ENCODE measurements around the gene SPOCK1. TPM values are rescaled to one million over a fixed set of nuclear protein-coding genes. Genes with fewer than 3 reads are reported as not detected.
A peak's percentile ranks its signal among the peaks of the same experiment; 100 is the strongest.

Gene SPOCK1
- total and polyA plus RNA-seq, 7 experiments from 2014 or later = 2.8 TPM; not detected in 6

GRCh38 chr5:137497396-137498290 lies 1.5 kb downstream of the SPOCK1 start:
- H3K4me1 Mint-ChIP-seq = no peaks in the 10 kb centered on the region

GRCh38 chr5:137496919-137497318 lies 2.2 kb downstream of the SPOCK1 start:
- no peaks in the 10 kb centered on the region for H3K36me3 Mint-ChIP-seq
- POLR2A ChIA-PET = no interaction called here
- ATAC-seq (no peak), DNase-seq (no peak)
- H3K27ac ChIP-seq (ENCODE audit: low read depth, low read length) = no peak overlapping the region
- peaks cover 20 to 37% (median 31%) of the 10 kb centered on the region in 5 donors for H3K27me3 Mint-ChIP-seq
- H3K27me3 ChIP-seq (ENCODE audit: control insufficient read depth in 2 of 2, insufficient read depth in 2 of 2, low read length in 2 of 2) = no peaks in the 10 kb centered on the region
- no peaks in the 10 kb centered on the region for H3K36me3 ChIP-seq (ENCODE audit: control insufficient read depth in 2 of 3, insufficient read depth in 3 of 3, low read length in 3 of 3)
- no peaks in the 10 kb centered on the region for H3K9me3 ChIP-seq (ENCODE audit: control insufficient read depth in 2 of 3, low read length in 3 of 3)
- CTCF ChIA-PET = no interaction called here
- H3K4me3 ChIP-seq (ENCODE audit: low read length) = no peak overlapping the region
- no peak overlapping the region for H3K27ac Mint-ChIP-seq
- H3K9me3 Mint-ChIP-seq = no peaks in the 10 kb centered on the region
- H3K4me3 Mint-ChIP-seq = peak overlapping the region in 1 of 10 donors; percentile 12
- intact Hi-C loops (cut with micrococcal nuclease) = no loop called here
- no peaks in the 10 kb centered on the region for H3K4me1 ChIP-seq (ENCODE audit: control insufficient read depth in 2 of 2, insufficient read depth in 2 of 2, low read length in 2 of 2)
- no peaks in the 10 kb centered on the region for H3K4me1 Mint-ChIP-seq

More at GRCh38 chr5:137497396-137498290, 1.5 kb downstream of the SPOCK1 start:
- ATAC-seq (no peak), DNase-seq (no peak)
- Histone ChIP-seq H3K27me3 (ENCODE audit: control insufficient read depth in 2 of 2, insufficient read depth in 2 of 2, low read length in 2 of 2) (no peaks in the 10 kb centered on the region), H3K9me3 (ENCODE audit: control insufficient read depth in 2 of 3, low read length in 3 of 3) (no peaks in the 10 kb centered on the region), H3K4me3 (ENCODE audit: low read length) (no peak overlapping the region), H3K36me3 (ENCODE audit: control insufficient read depth in 2 of 3, insufficient read depth in 3 of 3, low read length in 3 of 3) (no peaks in the 10 kb centered on the region), H3K27ac (ENCODE audit: low read depth, low read length) (no peak overlapping the region), H3K4me1 (ENCODE audit: control insufficient read depth in 2 of 2, insufficient read depth in 2 of 2, low read length in 2 of 2) (no peaks in the 10 kb centered on the region)
- H3K27ac Mint-ChIP-seq = no peak overlapping the region
- no peaks in the 10 kb centered on the region for H3K9me3 Mint-ChIP-seq
- peaks cover 20 to 37% (median 31%) of the 10 kb centered on the region in 5 donors for H3K27me3 Mint-ChIP-seq
- peak overlapping the region in 2 of 10 donors; percentile 9 to 43 for H3K4me3 Mint-ChIP-seq
- ChIA-PET CTCF (no interaction called here), POLR2A (no interaction called here)
- intact Hi-C loops (cut with micrococcal nuclease) = no loop called here
- no peaks in the 10 kb centered on the region for H3K36me3 Mint-ChIP-seq

DNA sequence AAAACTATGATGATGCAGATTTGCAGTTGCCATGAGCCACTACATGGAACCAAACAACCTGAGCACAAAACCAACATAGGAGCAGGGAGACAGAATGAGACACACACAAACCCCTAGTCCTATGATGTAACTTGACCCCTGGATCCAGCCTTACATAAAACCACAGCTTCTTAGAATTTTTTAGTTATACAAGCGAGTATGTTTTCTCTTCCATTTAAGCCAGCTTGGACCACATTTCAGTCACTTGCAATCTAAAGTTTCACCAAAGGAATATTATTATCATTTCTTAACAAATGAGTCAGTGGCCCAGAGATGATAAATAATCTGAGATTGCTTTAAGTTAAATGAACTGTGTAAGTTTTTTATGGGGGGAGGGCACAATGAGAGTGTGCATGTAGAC lies 6.8 kb downstream of the SPOCK1 start:
- Histone ChIP-seq H3K27ac (ENCODE audit: low read depth, low read length) (no peak overlapping the region), H3K4me1 (ENCODE audit: control insufficient read depth in 2 of 2, insufficient read depth in 2 of 2, low read length in 2 of 2) (no peaks in the 10 kb centered on the region), H3K27me3 (ENCODE audit: control insufficient read depth in 2 of 2, insufficient read depth in 2 of 2, low read length in 2 of 2) (no peaks in the 10 kb centered on the region), H3K9me3 (ENCODE audit: control insufficient read depth in 2 of 3, low read length in 3 of 3) (no peaks in the 10 kb centered on the region), H3K4me3 (ENCODE audit: low read length) (no peak overlapping the region), H3K36me3 (ENCODE audit: control insufficient read depth in 2 of 3, insufficient read depth in 3 of 3, low read length in 3 of 3) (no peaks in the 10 kb centered on the region)
- H3K4me1 Mint-ChIP-seq = no peaks in the 10 kb centered on the region
- intact Hi-C loops (cut with micrococcal nuclease) = no loop called here
- H3K27me3 Mint-ChIP-seq = peaks cover 13 to 44% (median 23%) of the 10 kb centered on the region in 5 donors
- DNase-seq (no peak), ATAC-seq (no peak)
- H3K36me3 Mint-ChIP-seq = no peaks in the 10 kb centered on the region
- no peak overlapping the region for H3K4me3 Mint-ChIP-seq
- ChIA-PET POLR2A (no interaction called here), CTCF (no interaction called here)
- H3K9me3 Mint-ChIP-seq = no peaks in the 10 kb centered on the region
- H3K27ac Mint-ChIP-seq = no peak overlapping the region

DNA sequence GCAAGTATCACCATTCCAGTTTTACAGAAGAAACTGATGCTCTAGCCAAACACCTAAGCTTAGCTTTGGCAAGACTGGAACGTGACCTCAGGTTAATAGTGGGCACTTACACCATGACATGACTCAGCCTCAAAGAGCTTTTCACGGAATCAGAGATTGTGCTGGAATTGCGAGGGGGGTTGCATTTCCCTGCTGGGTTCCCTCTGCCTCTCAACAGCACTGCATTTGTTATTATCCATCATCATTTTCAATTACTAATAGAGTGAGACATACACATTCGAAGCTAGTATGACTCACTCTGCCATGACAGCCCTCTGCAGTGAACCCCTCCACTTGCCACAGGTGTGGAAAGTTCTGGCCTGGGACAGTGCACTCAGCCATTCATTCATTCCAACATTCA lies 8.0 kb downstream of the SPOCK1 start:
- DNase-seq (no peak), ATAC-seq (no peak)
- H3K9me3 ChIP-seq (ENCODE audit: control insufficient read depth in 2 of 3, low read length in 3 of 3) = no peaks in the 10 kb centered on the region
- ChIA-PET POLR2A (no interaction called here), CTCF (no interaction called here)
- H3K4me3 Mint-ChIP-seq = no peak overlapping the region
- H3K4me3 ChIP-seq (ENCODE audit: low read length) = no peak overlapping the region
- no peaks in the 10 kb centered on the region for H3K36me3 Mint-ChIP-seq
- no peak overlapping the region for H3K27ac Mint-ChIP-seq
- H3K27me3 Mint-ChIP-seq = peaks cover 2 to 35% (median 11%) of the 10 kb centered on the region in 5 donors
- H3K4me1 Mint-ChIP-seq = no peaks in the 10 kb centered on the region
- no peaks in the 10 kb centered on the region for H3K4me1 ChIP-seq (ENCODE audit: control insufficient read depth in 2 of 2, insufficient read depth in 2 of 2, low read length in 2 of 2)
- H3K36me3 ChIP-seq (ENCODE audit: control insufficient read depth in 2 of 3, insufficient read depth in 3 of 3, low read length in 3 of 3) = no peaks in the 10 kb centered on the region
- H3K27me3 ChIP-seq (ENCODE audit: control insufficient read depth in 2 of 2, insufficient read depth in 2 of 2, low read length in 2 of 2) = no peaks in the 10 kb centered on the region
- H3K27ac ChIP-seq (ENCODE audit: low read depth, low read length) = no peak overlapping the region
- intact Hi-C loops (cut with micrococcal nuclease) = no loop called here
- no peaks in the 10 kb centered on the region for H3K9me3 Mint-ChIP-seq

GRCh38 chr5:137490591-137490990 lies 8.5 kb downstream of the SPOCK1 start:
- no peaks in the 10 kb centered on the region for H3K9me3 Mint-ChIP-seq
- no peak overlapping the region for H3K4me3 Mint-ChIP-seq
- H3K36me3 Mint-ChIP-seq = no peaks in the 10 kb centered on the region
- H3K27me3 ChIP-seq (ENCODE audit: control insufficient read depth in 2 of 2, insufficient read depth in 2 of 2, low read length in 2 of 2) = no peaks in the 10 kb centered on the region
- H3K27ac ChIP-seq (ENCODE audit: low read depth, low read length) = no peak overlapping the region
- H3K9me3 ChIP-seq (ENCODE audit: control insufficient read depth in 2 of 3, low read length in 3 of 3) = no peaks in the 10 kb centered on the region
- H3K27me3 Mint-ChIP-seq = peaks cover 0 to 34% (median 9%) of the 10 kb centered on the region in 5 donors
- no peak for DNase-seq
- no peak overlapping the region for H3K4me3 ChIP-seq (ENCODE audit: low read length)
- H3K27ac Mint-ChIP-seq = no peak overlapping the region
- H3K4me1 ChIP-seq (ENCODE audit: control insufficient read depth in 2 of 2, insufficient read depth in 2 of 2, low read length in 2 of 2) = no peaks in the 10 kb centered on the region
- ATAC-seq = no peak
- H3K4me1 Mint-ChIP-seq = no peaks in the 10 kb centered on the region
- no peaks in the 10 kb centered on the region for H3K36me3 ChIP-seq (ENCODE audit: control insufficient read depth in 2 of 3, insufficient read depth in 3 of 3, low read length in 3 of 3)
- intact Hi-C loops (cut with micrococcal nuclease) = no loop called here
- CTCF ChIA-PET = no interaction called here
- POLR2A ChIA-PET = no interaction called here

GRCh38 chr5:137488974-137489373 lies 10.2 kb downstream of the SPOCK1 start:
- ATAC-seq (no peak), DNase-seq (no peak)
- Mint-ChIP-seq H3K36me3 (no peaks in the 10 kb centered on the region), H3K9me3 (no peaks in the 10 kb centered on the region), H3K27me3 (peaks cover 0 to 25% (median 7%) of the 10 kb centered on the region in 5 donors), H3K4me3 (no peak overlapping the region), H3K4me1 (no peaks in the 10 kb centered on the region), H3K27ac (no peak overlapping the region)
- POLR2A ChIA-PET = no interaction called here
- Histone ChIP-seq H3K9me3 (ENCODE audit: control insufficient read depth in 2 of 3, low read length in 3 of 3) (no peaks in the 10 kb centered on the region), H3K36me3 (ENCODE audit: control insufficient read depth in 2 of 3, insufficient read depth in 3 of 3, low read length in 3 of 3) (no peaks in the 10 kb centered on the region), H3K27me3 (ENCODE audit: control insufficient read depth in 2 of 2, insufficient read depth in 2 of 2, low read length in 2 of 2) (no peaks in the 10 kb centered on the region), H3K4me3 (ENCODE audit: low read length) (no peak overlapping the region), H3K4me1 (ENCODE audit: control insufficient read depth in 2 of 2, insufficient read depth in 2 of 2, low read length in 2 of 2) (no peaks in the 10 kb centered on the region), H3K27ac (ENCODE audit: low read depth, low read length) (no peak overlapping the region)
- intact Hi-C loops (cut with micrococcal nuclease) = no loop called here
- CTCF ChIA-PET = no interaction called here

DNA sequence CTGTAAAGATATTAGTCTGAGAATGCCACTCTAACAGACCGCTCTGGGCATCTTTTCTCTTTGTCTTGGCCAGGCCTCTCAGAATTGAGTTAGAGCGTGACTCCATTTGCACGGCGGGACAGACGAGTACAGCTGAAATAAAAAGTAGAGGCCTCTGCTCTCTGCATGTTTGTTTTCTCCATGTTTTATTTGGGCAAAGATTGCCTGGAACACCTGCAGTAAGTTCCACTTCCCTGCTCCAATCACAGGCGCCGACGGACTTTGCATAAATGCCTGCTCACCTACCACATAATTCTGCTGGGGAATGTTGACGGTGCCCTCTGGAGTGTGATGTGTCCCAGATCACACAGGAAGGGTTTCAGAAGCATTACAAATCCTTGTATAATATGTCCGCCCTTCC lies 10.6 kb downstream of the SPOCK1 start:
- peaks cover 0 to 21% (median 7%) of the 10 kb centered on the region in 5 donors for H3K27me3 Mint-ChIP-seq
- CTCF ChIA-PET = no interaction called here
- intact Hi-C loops (cut with micrococcal nuclease) = no loop called here
- no peak overlapping the region for H3K4me3 ChIP-seq (ENCODE audit: low read length)
- no peaks in the 10 kb centered on the region for H3K27me3 ChIP-seq (ENCODE audit: control insufficient read depth in 2 of 2, insufficient read depth in 2 of 2, low read length in 2 of 2)
- H3K4me1 ChIP-seq (ENCODE audit: control insufficient read depth in 2 of 2, insufficient read depth in 2 of 2, low read length in 2 of 2) = no peaks in the 10 kb centered on the region
- no peak overlapping the region for H3K27ac Mint-ChIP-seq
- H3K4me3 Mint-ChIP-seq = no peak overlapping the region
- no peaks in the 10 kb centered on the region for H3K36me3 Mint-ChIP-seq
- H3K9me3 ChIP-seq (ENCODE audit: control insufficient read depth in 2 of 3, low read length in 3 of 3) = no peaks in the 10 kb centered on the region
- no peaks in the 10 kb centered on the region for H3K36me3 ChIP-seq (ENCODE audit: control insufficient read depth in 2 of 3, insufficient read depth in 3 of 3, low read length in 3 of 3)
- POLR2A ChIA-PET = no interaction called here
- H3K9me3 Mint-ChIP-seq = no peaks in the 10 kb centered on the region
- no peaks in the 10 kb centered on the region for H3K4me1 Mint-ChIP-seq
- no peak for ATAC-seq
- no peak for DNase-seq
- H3K27ac ChIP-seq (ENCODE audit: low read depth, low read length) = no peak overlapping the region

Measured in naive thymus-derived CD4-positive, alpha-beta T cell (primary cell).